ENCODE measurements around the gene HDAC4.

The HDAC4 gene

GRCh38 chr2:239304533-239305221 is 96.1 kb downstream of the HDAC4 start:
- no peak for DNase-seq

GRCh38 chr2:239303711-239304532 is 96.9 kb downstream of the HDAC4 start:
- DNase-seq: no peak

GRCh38 chr2:239302808-239303557 is 97.8 kb downstream of the HDAC4 start:
- no peak for DNase-seq

- DNase-seq: no peak
Measured at GRCh38 chr2:239302083-239302807, 98.6 kb downstream of the HDAC4 start.

- DNase-seq: no peak
Measured at GRCh38 chr2:239300871-239301735, 99.7 kb downstream of the HDAC4 start.

GRCh38 chr2:239300242-239300641 is 100.6 kb downstream of the HDAC4 start:
- DNase-seq: no peak

GRCh38 chr2:239299218-239299939 is 101.4 kb downstream of the HDAC4 start:
- DNase-seq: no peak

- no peak for DNase-seq
Measured at GRCh38 chr2:239298116-239298804, 102.6 kb downstream of the HDAC4 start.

GRCh38 chr2:239297142-239298004 is 103.4 kb downstream of the HDAC4 start:
- no peak for DNase-seq

- DNase-seq: no peak
Measured at GRCh38 chr2:239296020-239296932, 104.5 kb downstream of the HDAC4 start.

- no peak for DNase-seq
Measured at GRCh38 chr2:239295377-239296019, 105.3 kb downstream of the HDAC4 start.

GRCh38 chr2:239294571-239295054 is 106.2 kb downstream of the HDAC4 start:
- no peak for DNase-seq

- DNase-seq: no peak
Measured at GRCh38 chr2:239293775-239294430, 106.9 kb downstream of the HDAC4 start.

GRCh38 chr2:239292959-239293774 is 107.7 kb downstream of the HDAC4 start:
- no peak for DNase-seq

- DNase-seq: no peak
Measured at GRCh38 chr2:239292531-239292930, 108.3 kb downstream of the HDAC4 start.
